Gastroesophageal sphincter (tissue), 4 donors: ENCODE data around the gene CDKL1. TPM values are rescaled to one million over a fixed set of nuclear protein-coding genes. Genes with fewer than 3 reads are reported as not detected.
"Not testable (repeated sequence)": the region's sequence is repeated elsewhere in the genome, so short reads cannot be mapped to it uniquely, and the experiment has no call there.

ENCODE experiments used
- ATAC-seq: fragments of 150-250 bp; one replicate; pipeline ENCODE4 v1.9.1; 2016; ENCODE audit warnings: mild to moderate bottlenecking, moderate library complexity
- H3K27ac ChIP-seq, 4 donors: fragments of 200-600 bp; sonication (generic) in 3 of 4; 1 replicate in 3 of 4; 2 replicates in 1 of 4; pipeline ENCODE4 v1.5.1; 2016 to 2019
- H3K27me3 ChIP-seq: fragments of 200-600 bp; sonication (generic); one replicate; pipeline ENCODE4 v1.5.1; 2019
- H3K36me3 ChIP-seq, 2 donors: fragments of 200-600 bp; sonication (generic); one replicate each; pipeline ENCODE4 v1.5.1; 2019; ENCODE audit warnings: control low read depth in 1 of 2
- H3K4me1 ChIP-seq, 3 donors: fragments of 200-600 bp; sonication (generic); 1 replicate in 2 of 3; 2 replicates in 1 of 3; pipeline ENCODE4 v1.5.1; 2016 to 2019; ENCODE audit warnings: control low read depth in 2 of 3
- H3K4me3 ChIP-seq, 2 donors: fragments of 200-600 bp; sonication (generic); one replicate each; pipeline ENCODE4 v1.5.1; 2019; ENCODE audit warnings: mild to moderate bottlenecking in 1 of 2, moderate library complexity in 1 of 2
- H3K9me3 ChIP-seq, 3 donors: fragments of 200-600 bp; sonication (generic); one replicate each; pipeline ENCODE4 v1.5.1; 2017 to 2019; ENCODE audit warnings: control low read depth in 2 of 3
- CTCF ChIP-seq, 4 experiments: fragments of 200-600 bp in 2 of 4; fragments of 450-650 bp in 2 of 4; sonication (generic) in 1 of 4; IDR thresholded peaks; one replicate each; pipeline ENCODE4 v1.5.1; 2017 to 2019; ENCODE audit warnings: antibody characterized with exemption in 4 of 4, mild to moderate bottlenecking in 2 of 4, moderate library complexity in 2 of 4
- EP300 ChIP-seq: sonication (generic); formaldehyde crosslinking; IDR thresholded peaks from one replicate; pipeline ENCODE4 v1.6.1; 2017; ENCODE audit warnings: antibody characterized with exemption, mild to moderate bottlenecking
- POLR2A ChIP-seq, 2 donors: fragments of 450-650 bp; IDR thresholded peaks; one replicate each; pipeline ENCODE4 v1.6.1; 2017; ENCODE audit warnings: antibody characterized with exemption in 2 of 2, mild to moderate bottlenecking in 2 of 2, moderate library complexity in 1 of 2
- POLR2AphosphoS5 ChIP-seq: sonication (generic); formaldehyde crosslinking; IDR thresholded peaks from one replicate; pipeline ENCODE4 v1.6.1; 2017; ENCODE audit warnings: antibody characterized with exemption
- WGBS, 2 donors: methylation state at CpG; one replicate each; pipeline ENCODE4 v1.1.5; 2018; ENCODE audit warnings: low coverage in 1 of 2; 5-methylcytosine and 5-hydroxymethylcytosine counted together
- total RNA-seq, 4 donors: library from RNA; depleted of rRNA; stranded (reverse); fragments of >200 nt; gene quantifications; one replicate each; pipeline ENCODE4 v1.1.0, GENCODE V29; 2016

Gene CDKL1
- total RNA-seq, 4 donors from 2014 or later = 4.2 to 10.3 (median 6.2) TPM

GRCh38 chr14:50366589-50366988 lies 30.1 kb downstream of the CDKL1 start:
- 76 to 86% methylated on average over 4 of the region's 4 CpGs for WGBS, 2 donors
- no peak overlapping the region for H3K27ac ChIP-seq

GRCh38 chr14:50366115-50366514 lies 30.6 kb downstream of the CDKL1 start:
- H3K9me3 ChIP-seq = no peaks in the 10 kb centered on the region
- TF ChIP-seq CTCF (IDR thresholded peaks at IDR 0.05) = no peak
- no peak for TF ChIP-seq POLR2A (IDR thresholded peaks at IDR 0.05)
- no peak for TF ChIP-seq POLR2AphosphoS5
- no peak for TF ChIP-seq EP300
- H3K27ac ChIP-seq = no peak overlapping the region
- no peaks in the 10 kb centered on the region for H3K36me3 ChIP-seq
- no peak overlapping the region for H3K4me3 ChIP-seq
- peaks cover 0 to 12% (median 5%) of the 10 kb centered on the region in 3 donors for H3K4me1 ChIP-seq
- 88 to 94% methylated on average over 3 of the region's 3 CpGs for WGBS, 2 donors
- no peak for ATAC-seq
- H3K27me3 ChIP-seq = no peaks in the 10 kb centered on the region

More at GRCh38 chr14:50366589-50366988, 30.1 kb downstream of the CDKL1 start:
- TF ChIP-seq POLR2A (IDR thresholded peaks at IDR 0.05) (no peak), CTCF (IDR thresholded peaks at IDR 0.05) (no peak), EP300 (no peak), POLR2AphosphoS5 (no peak)
- peaks cover 0 to 12% (median 5%) of the 10 kb centered on the region in 3 donors for H3K4me1 ChIP-seq
- no peak overlapping the region for H3K4me3 ChIP-seq
- no peak for ATAC-seq
- no peaks in the 10 kb centered on the region for H3K27me3 ChIP-seq
- no peaks in the 10 kb centered on the region for H3K36me3 ChIP-seq
- no peaks in the 10 kb centered on the region for H3K9me3 ChIP-seq

GRCh38 chr14:50365572-50365971 lies 31.1 kb downstream of the CDKL1 start:
- not testable (repeated sequence) for H3K27me3 ChIP-seq, ATAC-seq, H3K27ac ChIP-seq, H3K36me3 ChIP-seq, H3K9me3 ChIP-seq, H3K4me3 ChIP-seq
- 81 to 83% methylated on average over 1 to 3 of the region's 7 CpGs for WGBS, 2 donors
- peaks cover 0 to 12% (median 5%) of the 10 kb centered on the region in 3 donors for H3K4me1 ChIP-seq

GRCh38 chr14:50364792-50365191 lies 31.9 kb downstream of the CDKL1 start:
- H3K4me3 ChIP-seq = no peak overlapping the region
- H3K4me1 ChIP-seq = peaks cover 0 to 12% (median 5%) of the 10 kb centered on the region in 3 donors
- WGBS, 2 donors = 100% methylated on average over 1 of the region's 1 CpG; no CpG with 5 or more reads in 1 of the 2 donors
- no peak for ATAC-seq
- no peaks in the 10 kb centered on the region for H3K9me3 ChIP-seq
- no peak overlapping the region for H3K27ac ChIP-seq
- no peaks in the 10 kb centered on the region for H3K36me3 ChIP-seq
- TF ChIP-seq POLR2A (IDR thresholded peaks at IDR 0.05) (no peak), CTCF (IDR thresholded peaks at IDR 0.05) (no peak), POLR2AphosphoS5 (no peak), EP300 (no peak)
- H3K27me3 ChIP-seq = no peaks in the 10 kb centered on the region

- Histone ChIP-seq H3K27ac (peak overlapping the region in 3 of 4 donors; percentile 49 to 74 (median 57)), H3K9me3 (no peaks in the 10 kb centered on the region), H3K27me3 (no peaks in the 10 kb centered on the region), H3K36me3 (no peaks in the 10 kb centered on the region), H3K4me1 (peaks cover 0 to 12% (median 5%) of the 10 kb centered on the region in 3 donors), H3K4me3 (peak overlapping the region; percentile 8 to 23)
- TF ChIP-seq EP300 = no peak
- TF ChIP-seq POLR2AphosphoS5 = no peak
- TF ChIP-seq CTCF (IDR thresholded peaks at IDR 0.05) = no peak
- no peak for TF ChIP-seq POLR2A (IDR thresholded peaks at IDR 0.05)
- ATAC-seq = peak; percentile 81
- 8 to 21% methylated on average over 2 to 3 of the region's 4 CpGs for WGBS, 2 donors
Observed at GRCh38 chr14:50363714-50364111, 33.0 kb downstream of the CDKL1 start.
